Mesangial cell (primary cell): ENCODE results near the gene COX11. TPM values are rescaled to one million over a fixed set of nuclear protein-coding genes. Genes with fewer than 3 reads are reported as not detected.

Experiments used
- total RNA-seq: library from RNA; depleted of rRNA; stranded (reverse); fragments of >200 nt; gene quantifications from 2 replicates; pipeline ENCODE4 v1.2.3, GENCODE V29; 2015

COX11 gene, protein sequence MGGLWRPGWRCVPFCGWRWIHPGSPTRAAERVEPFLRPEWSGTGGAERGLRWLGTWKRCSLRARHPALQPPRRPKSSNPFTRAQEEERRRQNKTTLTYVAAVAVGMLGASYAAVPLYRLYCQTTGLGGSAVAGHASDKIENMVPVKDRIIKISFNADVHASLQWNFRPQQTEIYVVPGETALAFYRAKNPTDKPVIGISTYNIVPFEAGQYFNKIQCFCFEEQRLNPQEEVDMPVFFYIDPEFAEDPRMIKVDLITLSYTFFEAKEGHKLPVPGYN
- total RNA-seq = 91.4 and 95.2 TPM in 2 replicates

DNA sequence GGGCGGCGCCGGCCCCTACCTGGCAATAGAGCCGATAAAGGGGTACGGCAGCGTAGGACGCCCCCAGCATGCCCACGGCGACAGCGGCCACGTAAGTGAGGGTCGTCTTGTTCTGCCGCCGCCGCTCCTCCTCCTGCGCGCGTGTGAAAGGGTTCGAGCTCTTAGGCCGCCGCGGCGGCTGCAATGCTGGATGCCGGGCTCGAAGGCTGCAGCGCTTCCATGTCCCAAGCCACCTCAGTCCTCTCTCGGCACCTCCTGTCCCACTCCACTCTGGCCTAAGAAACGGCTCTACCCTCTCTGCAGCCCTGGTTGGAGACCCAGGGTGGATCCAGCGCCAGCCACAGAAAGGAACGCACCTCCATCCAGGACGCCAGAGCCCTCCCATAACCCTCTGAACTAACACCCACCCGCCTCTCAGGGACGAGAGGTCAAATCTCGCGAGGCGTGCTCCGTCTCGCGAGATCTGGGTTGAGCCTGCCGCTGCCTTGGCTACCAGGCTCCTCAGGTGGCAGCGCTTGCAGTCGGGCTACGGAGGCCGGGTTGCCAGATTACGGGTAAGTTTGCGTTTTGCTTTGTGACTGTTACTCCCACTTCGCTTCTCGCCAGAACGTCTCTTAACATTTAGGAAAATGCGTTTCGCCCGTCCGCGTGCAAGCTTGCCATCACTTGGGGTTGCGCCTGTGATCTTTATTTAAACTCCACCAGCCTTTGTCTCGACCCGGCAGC is at the start of gene COX11, which contains the start of gene STXBP4:
COX11 (minus strand) TSS at position 393 of the 726 bp plus-strand sequence; CDS start at position 385, 8 bp downstream.
STXBP4 (plus strand) TSS at position 504 of the 726 bp plus-strand sequence. CDS start 17,455 bp downstream, outside the sequence.

Other genes with a start within 250 kb of the COX11 start
- gene TOM1L1, start 67.8 kb downstream of the COX11 start, total RNA-seq = 30.6 and 45.4 TPM in 2 replicates
- gene STXBP4, start 111 bp upstream of the COX11 start, total RNA-seq = 2.9 and 7.0 TPM in 2 replicates